NCI-H524 treated with DMSO at 0.1 percent for 48 hours (cell line): Measurements from ENCODE around the gene HSPB1.
"Not testable (repeated sequence)": the region's sequence is repeated elsewhere in the genome, so short reads cannot be mapped to it uniquely, and the experiment has no call there.

Source experiments
- DNase-seq: peaks from one replicate; lab custom pipeline; 2025; lab: John Stamatoyannopoulos, UW

Gene HSPB1

GRCh38 chr7:76281706-76282343 lies 20.6 kb upstream of the HSPB1 start:
- DNase-seq: no peak

DNA sequence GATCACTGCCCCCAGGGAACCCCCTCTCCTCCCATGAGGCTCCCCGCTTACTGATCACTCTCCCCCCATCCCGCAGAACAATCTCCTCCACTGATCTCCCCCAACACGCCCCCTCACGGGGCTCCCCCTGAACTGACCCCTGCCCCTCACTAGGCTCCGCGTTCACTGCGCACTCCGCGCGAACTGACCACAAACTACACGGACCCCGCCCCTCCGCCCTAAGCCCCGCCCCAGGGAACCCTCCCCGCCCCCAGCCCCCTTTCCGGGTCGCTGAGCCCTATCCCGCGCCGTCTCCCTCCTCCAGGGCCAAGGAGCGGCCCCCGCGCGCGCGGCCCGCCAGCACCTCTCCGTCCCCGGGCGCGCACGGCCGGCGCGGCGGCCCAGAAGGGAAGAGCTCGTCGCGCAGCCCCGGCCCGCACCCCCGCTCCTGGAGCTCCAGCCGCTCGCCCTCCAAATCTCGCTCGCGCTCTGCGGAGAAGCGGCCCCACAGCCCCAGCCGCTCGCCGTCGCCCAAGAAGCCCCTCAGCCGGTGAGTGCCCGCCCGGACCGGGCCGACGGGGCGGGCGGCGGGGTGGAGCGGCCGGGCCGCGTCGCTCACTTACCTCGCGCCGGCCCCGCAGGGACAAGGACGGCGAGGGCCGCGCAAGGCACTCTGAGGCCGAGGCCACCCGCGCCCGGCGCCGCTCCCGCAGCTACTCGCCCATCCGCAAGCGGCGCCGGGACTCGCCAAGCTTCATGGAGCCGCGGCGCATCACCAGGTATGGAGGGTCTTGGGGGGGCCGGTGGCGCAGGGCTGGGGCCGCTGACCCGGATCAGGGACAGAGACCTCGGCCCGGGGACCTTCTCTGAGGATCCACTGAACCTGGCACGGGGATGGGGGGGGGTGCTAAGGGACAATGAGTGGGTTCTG lies 19.9 kb upstream of the HSPB1 start:
- no peak for DNase-seq

DNA sequence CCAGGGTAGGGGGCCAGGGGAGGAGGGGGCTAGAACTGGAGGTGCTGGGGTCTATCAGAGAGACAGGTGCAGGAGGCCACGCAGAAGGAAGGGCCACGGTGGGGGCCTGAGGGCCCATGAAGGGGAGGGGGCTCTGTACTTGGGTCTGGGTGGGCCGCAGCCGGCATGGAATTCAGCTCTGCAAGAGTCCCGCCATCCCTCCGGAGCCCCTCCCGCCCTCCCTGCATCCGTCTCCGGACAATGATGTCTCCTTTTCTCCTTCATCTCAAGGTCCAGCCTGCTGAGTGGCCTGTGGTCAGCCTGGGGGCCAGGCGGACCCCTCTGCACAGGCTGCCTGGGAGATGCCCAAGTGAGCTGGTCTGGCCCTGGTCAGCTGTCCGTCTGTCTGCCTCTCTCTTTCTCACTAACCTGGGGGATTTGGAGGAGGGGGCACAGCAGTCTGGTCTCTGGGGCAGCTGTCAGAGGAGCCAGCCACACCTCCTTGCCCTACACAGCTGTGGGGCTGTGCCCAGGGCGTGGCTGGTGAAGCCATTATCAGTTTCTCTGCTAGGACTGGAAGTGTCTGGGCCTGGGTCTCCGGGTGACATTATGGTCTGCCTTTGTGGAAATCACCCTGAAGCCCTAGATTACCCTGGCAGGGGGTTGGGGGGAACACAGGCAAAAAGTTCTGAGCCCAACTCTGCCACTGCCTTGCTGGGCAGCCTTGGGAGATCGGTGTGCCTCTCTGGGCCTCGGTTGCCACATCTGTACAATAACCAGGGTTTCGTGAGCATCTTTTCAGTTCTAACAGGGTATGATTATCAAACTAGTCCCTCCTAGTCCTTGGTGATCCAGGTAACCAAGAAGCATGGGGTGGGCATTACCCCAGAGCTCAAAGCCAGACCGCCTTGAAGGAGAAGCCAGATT lies 19.0 kb upstream of the HSPB1 start:
- DNase-seq: no peak

GRCh38 chr7:76285604-76286374 lies 16.7 kb upstream of the HSPB1 start:
- DNase-seq: no peak

DNA sequence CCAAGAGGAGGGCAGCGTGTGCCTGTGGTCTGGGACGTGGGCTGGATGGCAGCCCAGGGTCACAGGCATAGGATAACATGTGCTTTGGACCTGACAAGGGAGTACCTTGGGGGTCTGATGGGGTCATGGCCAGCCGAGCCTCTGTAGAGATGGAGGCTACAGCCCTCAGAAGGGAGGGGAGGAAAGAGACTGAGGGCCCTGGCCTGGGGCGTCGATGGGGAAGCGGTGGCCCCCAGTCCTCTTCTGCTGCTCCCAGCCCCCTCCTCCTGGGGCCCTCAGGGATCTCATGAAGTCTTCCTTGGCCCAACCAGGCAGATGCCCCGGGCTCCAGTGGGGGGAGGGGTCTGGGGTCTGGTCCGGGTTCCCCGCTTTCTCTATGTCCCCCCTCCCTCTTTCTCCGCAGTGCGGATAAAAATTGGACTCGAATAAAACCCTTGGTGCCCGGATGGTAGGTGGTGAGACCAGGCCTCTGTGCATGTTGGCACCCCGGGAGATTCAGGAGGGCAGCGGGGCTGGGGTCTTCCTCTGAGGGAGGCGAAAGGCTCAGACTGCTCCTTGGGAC lies 15.6 kb upstream of the HSPB1 start:
- DNase-seq: no peak

GRCh38 chr7:76290847-76291350 lies 11.6 kb upstream of the HSPB1 start:
- DNase-seq: not testable (repeated sequence)

DNA sequence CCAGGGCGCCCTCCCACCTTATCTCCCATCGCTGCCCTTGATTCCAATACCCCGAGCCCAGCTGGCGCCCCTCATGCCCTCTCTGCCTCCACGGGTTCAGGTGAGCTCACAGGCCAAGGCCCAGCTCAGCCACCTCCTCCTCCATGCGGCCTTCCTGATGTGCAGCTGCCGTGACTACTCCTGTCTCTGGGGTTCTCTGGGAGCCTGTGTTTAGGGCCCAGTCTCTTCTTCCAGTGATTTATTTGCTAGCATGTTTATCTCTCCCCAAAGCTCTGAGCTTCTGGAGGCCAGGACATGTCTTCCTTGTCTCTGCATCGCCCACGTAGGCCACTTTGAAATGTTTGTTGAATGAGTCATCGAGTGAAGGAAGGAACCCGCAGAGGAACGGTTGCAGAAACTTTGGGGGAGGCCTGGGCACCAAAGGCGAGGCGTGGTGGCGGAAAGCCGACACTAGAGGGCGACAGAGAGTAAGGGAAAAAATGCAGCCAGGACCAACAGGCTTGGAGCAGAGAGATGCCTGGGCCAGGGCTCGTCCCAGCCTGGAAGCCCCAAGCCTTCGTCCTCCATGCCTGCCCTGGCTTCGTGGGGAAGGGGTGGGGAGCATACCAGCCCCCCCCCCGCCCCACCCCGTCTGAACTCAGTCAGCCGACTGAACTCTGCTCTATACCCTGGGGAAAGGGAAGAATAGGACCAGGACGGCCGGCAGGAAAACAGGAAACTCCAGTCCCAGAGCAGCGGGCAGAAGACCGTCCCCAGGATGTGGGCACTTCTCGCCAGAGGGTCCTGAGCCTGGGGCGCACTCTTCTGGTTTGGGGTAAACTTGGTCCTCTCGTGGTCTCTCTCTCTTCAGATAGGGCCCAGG lies 10.9 kb upstream of the HSPB1 start:
- DNase-seq: no peak

GRCh38 chr7:76292213-76292573 lies 10.3 kb upstream of the HSPB1 start:
- DNase-seq: no peak

GRCh38 chr7:76292911-76293310 lies 9.6 kb upstream of the HSPB1 start:
- not testable (repeated sequence) for DNase-seq

DNA sequence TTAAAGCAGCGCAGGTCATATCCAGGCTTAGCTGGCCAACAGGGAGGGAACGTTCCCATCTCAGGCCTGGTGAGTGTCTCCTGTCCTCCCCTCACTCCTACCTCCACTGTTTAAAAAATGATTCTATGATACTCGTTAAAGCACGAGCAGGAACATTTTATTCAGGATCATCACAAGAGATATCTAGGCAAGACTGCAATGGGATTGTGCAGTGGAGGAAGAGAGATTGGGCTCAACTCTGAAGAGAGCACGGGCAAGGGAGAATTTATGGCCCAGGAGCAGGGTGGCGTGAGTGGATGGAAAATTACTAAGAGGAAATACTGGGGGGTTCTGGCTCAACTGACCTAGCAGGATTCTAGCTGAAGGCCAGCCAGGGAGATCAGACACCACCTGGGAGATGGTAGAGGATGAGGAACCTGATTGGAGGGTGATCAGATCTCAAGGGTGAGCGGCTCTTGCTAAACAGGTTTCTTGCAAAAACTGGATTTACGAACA lies 9.0 kb upstream of the HSPB1 start:
- no peak for DNase-seq

GRCh38 chr7:76294344-76295024 lies 8.0 kb upstream of the HSPB1 start:
- peak; percentile 41 for DNase-seq

DNA sequence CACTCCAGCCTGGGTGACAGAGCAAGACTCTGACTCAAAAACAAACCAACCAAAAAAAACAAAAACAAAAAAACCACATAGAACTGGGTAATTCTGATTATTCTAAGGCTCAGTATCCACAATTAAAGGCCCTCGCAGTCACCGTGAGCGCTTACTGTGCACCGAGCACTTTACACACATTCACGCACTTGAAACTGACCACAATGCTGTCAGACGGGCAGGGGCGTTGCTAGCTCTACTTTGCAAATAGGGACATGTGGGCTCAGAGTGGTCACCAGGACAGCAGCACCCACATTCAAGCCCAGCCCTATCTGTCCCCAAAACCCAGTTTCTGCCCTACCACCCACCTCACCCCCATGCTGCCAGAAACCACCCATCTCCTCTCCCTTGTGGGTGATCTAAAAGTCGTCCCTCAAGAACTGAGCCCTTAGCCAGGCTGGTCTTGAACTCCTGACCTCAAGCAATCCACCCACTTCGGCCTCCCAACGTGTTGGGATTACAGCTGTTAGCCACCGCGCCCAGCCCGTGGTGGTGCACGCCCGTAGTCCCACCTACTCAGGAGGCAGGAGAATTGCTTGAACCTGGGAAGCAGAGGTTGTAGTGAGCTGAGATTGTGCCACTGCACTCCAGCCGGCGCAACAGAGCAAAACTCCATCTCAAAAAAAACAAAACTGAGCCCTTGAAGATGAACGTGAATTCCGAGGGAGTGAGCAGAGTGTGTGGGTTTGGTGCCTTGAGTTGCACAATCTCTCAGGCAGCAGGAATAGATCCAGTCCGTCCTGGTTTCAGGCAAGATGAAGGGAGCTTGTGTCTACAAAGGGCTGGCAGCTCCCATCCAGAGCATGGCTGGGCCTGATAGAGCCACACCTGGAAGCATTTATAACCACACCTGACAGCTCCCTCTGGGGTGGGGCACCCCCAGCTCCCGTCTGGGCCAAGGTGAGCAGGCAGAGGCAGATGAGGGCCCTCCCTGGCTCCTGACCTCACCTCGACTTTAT lies 5.4 kb upstream of the HSPB1 start:
- no peak for DNase-seq

DNA sequence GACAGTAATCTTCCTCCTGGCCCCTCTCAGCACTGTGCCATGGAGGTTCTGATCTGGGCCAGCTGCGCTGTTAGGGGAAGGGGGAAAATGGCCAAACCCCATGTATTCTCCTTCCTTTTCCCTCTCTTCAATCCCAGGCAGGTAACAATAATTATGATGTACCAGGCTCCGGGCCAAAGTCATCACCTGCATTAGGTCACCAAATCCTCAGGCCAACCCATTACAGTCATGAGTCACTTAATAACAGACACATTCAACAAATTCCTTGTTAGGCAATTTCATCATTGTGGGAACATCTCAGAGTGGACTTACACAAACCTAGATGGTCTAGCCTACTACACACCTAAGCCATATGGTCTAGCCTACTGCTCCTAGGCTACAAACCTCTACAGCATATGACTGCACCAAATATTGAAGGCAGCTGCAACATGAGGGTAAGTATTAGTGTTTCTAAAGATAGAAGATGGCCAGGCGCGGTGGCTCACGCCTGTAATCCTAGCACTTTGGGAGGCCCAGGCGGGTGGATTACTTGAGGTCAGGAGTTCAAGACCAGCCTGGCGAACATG lies 2.2 kb upstream of the HSPB1 start:
- DNase-seq: no peak

DNA sequence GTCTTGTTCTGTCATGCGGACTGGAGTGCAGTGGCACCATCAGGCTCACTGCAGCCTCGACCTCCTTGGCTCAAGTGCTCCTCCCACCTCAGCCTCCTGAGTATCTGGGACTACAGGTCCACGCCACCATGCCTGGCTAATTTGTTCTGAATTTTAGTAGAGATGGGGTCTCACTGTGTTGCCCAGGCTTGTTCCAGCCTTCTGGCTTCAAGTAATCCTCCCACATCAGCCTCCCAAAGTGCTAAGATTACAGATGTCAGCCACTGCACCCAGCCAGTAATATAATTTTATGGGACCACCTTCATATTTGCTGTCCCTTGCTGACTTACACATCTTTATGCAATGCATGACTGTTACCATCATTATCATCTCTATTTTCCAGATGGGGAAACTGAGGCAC lies 1.5 kb upstream of the HSPB1 start:
- no peak for DNase-seq

- DNase-seq: no peak
These were observed 1.0 kb downstream of the HSPB1 start for GRCh38 chr7:76303202-76304147.

DNA sequence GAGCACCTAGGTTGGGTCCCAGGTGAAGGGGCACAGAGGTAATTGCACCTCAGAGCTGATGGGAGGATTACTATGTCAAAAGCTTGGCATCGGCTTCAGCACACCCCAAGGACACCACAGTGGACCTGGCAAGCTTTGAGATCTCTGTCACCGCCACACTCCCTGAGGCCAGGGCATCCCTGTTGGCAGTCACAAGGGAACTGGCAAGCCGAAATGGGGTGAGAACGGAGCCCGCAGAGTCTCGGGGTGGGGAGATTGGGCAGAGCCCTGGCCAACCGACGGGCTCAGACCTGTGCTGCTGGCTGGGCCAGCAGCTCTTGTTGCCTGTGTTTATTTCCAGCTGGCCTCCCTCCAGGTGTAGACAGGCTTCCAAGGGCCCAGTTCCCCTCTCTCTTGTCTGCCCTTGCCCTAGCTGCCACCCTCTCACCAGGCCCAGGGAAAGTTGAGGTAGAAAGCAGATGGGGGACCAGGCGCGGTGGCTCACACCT lies 2.5 kb downstream of the HSPB1 start:
- DNase-seq: no peak
